ENCODE results near the gene C20orf173.
"Not testable (repeated sequence)": the region's sequence is repeated elsewhere in the genome, so short reads cannot be mapped to it uniquely, and the experiment has no call there.

Gene C20orf173, protein sequence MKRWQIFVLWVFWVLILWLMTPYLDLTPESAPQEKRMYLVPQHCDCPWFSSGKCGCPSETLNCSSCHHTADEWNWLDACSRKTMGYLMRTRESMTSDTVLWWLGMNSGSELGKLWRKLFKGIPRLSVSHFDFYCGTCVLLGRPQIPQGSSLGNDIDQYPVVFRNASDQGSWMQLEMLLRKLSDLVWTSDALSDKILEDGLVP

DNA sequence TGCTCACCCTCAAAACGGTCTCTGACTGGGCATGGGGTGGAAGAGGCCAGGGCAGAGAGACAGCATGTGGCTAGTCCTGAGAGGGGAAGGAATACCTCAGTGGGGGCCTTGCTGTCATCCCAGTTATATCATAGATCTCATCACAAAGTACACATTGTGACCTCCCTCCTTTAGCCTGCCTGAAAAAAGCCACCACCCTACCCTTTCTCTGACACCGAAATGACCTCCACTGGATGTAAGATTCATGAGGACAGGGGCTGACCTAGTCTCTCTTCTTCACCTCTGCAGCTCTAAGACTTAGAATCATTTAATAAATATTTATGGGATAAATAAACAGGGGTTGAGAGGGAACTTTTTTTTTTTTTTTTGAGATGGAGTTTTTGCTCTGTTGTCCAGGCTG lies at the start of gene C20orf173:
Gene C20orf173, minus strand, starts transcription at position 101 of the 400 bp plus-strand sequence. CDS start 279 bp downstream, outside the sequence.
- FAIRE-seq (no peak), DNase-seq (ENCODE audit: insufficient read length, low spot score) (no peak)

DNA sequence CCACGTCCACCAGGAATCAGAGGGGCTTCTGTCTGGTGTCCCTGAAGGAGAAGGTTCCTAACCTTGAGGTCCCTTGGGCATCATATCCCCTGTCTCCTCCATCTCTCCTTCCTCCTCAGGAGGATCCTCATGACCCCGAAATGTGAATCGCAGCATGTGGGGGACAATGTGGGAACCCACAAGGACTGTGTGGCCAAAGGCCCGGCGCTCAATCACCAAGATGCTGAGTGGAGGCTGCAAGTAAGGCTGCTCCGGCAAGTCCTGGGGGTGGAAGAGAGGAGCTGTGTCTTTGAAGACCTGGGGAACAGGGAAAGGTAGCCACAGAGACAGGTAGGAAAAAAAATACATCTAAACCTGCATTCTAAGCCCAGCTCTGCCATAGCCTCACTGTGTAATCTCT lies 49.7 kb upstream of the C20orf173 start:
- DNase-seq (ENCODE audit: insufficient read length, low spot score) (no peak), FAIRE-seq (no peak)

- FAIRE-seq (no peak), DNase-seq (ENCODE audit: insufficient read length, low spot score) (no peak)
Observed at GRCh38 chr20:35578469-35578868, 49.0 kb upstream of the C20orf173 start.

- FAIRE-seq (no peak), DNase-seq (ENCODE audit: insufficient read length, low spot score) (no peak)
Observed at GRCh38 chr20:35576816-35577215, 47.4 kb upstream of the C20orf173 start.

DNA sequence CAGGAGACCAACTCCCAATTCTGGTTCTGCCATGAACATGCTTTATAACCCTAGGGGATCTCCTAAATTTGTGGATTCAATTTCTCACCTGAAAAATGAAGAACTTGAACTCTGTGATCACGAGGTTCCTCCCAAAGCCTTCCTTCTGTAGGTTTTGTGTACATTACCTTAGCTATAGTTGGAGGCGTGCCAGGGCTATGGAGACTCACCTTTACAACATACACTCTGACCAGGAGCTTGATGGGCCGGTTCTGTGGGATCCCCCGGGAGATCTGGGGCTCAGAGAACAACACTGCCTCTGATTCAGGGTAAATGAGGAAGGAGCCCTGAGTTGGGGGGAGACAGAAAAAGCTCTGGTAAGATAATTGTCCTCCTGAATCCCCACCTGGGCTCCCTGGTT lies 46.5 kb upstream of the C20orf173 start:
- DNase-seq (ENCODE audit: insufficient read length, low spot score) (no peak), FAIRE-seq (no peak)

- DNase-seq (ENCODE audit: insufficient read length, low spot score) (no peak), FAIRE-seq (no peak)
Observed at GRCh38 chr20:35572838-35573237, 43.4 kb upstream of the C20orf173 start.

DNA sequence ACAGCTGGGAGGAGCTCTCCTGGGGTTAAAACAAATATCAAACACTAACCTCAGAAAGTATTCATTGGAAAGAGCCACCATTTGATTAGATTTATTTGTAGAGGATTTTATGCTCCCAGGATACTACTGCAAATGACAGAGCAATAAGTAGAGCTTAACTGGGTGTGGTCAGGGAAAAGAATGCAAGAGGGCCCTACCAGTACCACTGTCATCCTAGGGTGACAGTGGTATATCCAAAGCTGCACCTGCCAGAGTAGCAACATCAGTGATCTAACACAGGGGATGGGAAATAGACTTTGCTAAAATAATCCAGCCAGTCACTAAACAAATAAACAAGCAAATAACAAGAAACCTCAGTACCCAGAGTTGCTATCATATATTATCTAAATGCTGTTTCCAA lies 42.1 kb upstream of the C20orf173 start:
- DNase-seq (ENCODE audit: insufficient read length, low spot score) = no peak

DNA sequence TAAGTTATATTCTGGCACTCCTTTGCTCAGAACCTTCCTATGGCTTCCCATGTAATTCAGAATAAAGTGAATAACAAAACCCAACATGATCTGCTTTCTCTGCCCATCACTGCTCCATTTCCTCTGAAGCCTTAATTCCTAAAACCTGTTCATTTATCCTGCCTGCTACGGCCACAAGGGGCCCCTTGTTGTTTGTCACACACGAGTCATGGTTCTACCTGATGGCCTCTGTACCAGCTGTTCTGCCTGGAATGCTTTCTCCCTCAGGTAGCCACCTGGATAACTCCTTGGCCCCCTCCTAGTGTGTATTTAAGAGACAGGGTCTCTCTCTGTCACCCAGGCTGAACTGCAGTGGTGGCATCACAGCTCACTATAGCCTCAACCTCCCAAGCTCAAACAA lies 39.2 kb upstream of the C20orf173 start:
- DNase-seq (ENCODE audit: insufficient read length, low spot score) = no peak
- no peak for FAIRE-seq

More for the DNA sequence above, 42.1 kb upstream of the C20orf173 start:
- no peak for FAIRE-seq

DNA sequence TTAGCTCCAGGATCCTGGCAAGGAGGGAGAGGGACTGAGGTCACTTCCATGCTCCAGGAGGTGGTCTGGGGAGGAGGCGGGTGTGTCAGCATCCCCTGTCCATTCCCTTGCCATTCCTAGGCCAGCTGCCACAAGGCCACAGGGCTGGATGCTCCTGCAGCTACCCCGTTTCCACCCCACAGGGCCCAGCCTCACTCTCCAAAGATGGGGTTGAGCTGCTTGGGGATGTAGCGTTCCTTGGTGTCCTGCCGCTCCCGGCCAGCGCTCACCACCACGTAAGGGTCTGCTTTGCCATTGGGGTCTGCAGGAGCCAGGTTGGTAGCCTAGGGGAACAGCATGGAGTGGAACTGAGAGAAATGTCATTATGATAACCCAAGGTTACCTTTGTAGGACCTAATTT lies 35.5 kb upstream of the C20orf173 start:
- FAIRE-seq = no peak
- no peak for DNase-seq (ENCODE audit: insufficient read length, low spot score)

DNA sequence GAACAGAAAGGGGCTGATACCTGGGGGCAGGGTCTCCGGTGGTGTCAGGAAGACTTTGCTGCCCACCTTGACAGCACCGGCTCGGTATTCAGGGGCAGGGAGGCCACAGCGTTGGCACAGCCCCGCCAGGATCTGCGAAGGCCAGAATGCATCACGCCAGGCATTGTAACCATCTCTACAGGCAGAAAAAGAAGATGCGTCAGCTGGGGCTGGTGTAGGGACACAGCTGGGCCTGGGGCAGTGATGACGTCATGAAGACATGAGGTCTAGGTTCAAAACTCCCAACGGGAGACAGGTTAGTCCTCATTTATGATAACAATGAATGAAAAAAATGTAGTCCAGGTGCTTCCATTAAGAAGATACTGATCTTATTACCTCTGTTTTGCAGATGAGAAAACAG lies 34.4 kb upstream of the C20orf173 start:
- FAIRE-seq = no peak

GRCh38 chr20:35562541-35563110 lies 33.2 kb upstream of the C20orf173 start:
- FAIRE-seq (no peak), DNase-seq (ENCODE audit: insufficient read length, low spot score) (no peak)

More for the DNA sequence above, 34.4 kb upstream of the C20orf173 start:
- no peak for DNase-seq (ENCODE audit: insufficient read length, low spot score)

DNA sequence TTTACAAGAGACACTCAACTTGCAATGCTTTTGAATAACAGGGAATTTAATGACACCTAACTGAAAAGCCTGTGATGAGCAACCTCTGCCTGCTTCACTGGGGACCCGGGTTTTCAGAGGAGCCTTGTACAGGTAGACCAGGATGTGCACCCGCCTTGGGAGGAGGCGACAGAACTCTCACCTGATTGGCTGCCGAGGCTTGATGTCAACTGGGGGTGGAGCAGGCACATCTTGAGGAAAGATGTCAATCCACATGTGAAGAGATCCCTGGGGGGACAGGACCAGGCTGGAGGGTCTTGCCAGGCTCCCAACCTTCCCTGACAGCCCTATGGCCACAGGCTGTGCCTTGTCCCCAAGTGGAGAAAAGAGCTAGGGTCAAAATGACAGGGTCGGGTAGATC lies 32.2 kb upstream of the C20orf173 start:
- FAIRE-seq (no peak), DNase-seq (ENCODE audit: insufficient read length, low spot score) (no peak)

- peak; percentile 71 for DNase-seq (ENCODE audit: insufficient read length, low spot score)
- FAIRE-seq = peak; percentile 89
Observed at GRCh38 chr20:35561268-35561667, 31.8 kb upstream of the C20orf173 start.

DNA sequence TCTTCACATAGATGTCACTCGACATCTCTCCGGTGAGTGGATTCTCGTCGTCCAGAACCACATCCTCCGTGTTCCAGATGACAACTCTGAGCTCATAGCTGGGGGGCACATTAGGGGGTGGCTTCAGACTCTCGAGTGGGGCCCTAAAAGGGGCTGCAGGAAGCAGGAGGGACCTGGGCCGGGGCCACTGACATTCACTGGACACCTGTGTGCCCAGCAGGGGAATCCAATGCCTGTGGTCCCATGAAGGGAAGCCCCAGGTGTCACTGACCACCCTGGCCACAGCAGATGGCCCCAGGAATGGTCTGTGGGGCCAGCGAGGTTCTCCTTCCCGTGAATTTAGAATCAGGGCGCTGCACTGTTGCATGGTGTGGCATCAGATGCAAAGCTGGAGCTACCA lies 31.1 kb upstream of the C20orf173 start:
- no peak for DNase-seq (ENCODE audit: insufficient read length, low spot score)
- FAIRE-seq = no peak

DNA sequence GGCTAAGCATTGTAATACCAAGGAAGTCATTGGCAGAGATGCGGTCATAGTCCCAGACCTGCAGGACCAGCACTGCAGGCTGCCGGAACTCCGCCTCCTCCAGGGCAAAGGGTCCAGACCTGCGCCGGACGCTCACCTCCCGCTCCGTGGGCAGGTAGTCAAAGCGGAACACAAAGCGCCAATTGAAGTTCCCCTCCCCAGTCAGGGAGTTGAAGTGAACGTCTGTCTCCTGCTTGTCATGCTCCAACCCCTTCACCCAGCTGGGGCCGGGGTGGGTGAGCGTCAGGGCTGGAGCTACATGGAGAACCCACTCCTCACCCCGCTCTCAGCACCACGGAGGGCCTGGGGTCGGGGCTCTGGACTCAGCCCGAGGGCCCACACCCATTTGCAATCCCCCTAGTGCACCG lies 30.7 kb upstream of the C20orf173 start:
- no peak for FAIRE-seq
- no peak for DNase-seq (ENCODE audit: insufficient read length, low spot score)

GRCh38 chr20:35559042-35559693 lies 29.7 kb upstream of the C20orf173 start:
- no peak for DNase-seq (ENCODE audit: insufficient read length, low spot score)
- FAIRE-seq = no peak

GRCh38 chr20:35558451-35558850 lies 29.0 kb upstream of the C20orf173 start:
- DNase-seq (ENCODE audit: insufficient read length, low spot score) (no peak), FAIRE-seq (no peak)

DNA sequence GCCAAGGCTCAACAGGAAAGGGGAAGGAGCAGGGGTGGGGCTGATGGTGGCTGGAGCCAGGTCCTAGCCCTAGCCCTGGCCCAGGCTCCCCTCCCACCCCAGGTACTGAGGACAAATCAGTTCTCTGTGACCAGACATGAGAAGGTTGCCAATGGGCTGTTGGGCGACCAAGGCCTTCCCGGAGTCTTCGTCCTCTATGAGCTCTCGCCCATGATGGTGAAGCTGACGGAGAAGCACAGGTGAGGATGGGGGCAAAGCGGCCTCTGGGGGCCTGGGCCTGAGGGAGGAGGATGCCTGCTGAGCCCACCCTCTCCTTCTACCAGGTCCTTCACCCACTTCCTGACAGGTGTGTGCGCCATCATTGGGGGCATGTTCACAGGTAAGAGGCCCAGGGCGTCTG lies 27.4 kb upstream of the C20orf173 start:
- DNase-seq (ENCODE audit: insufficient read length, low spot score) (no peak), FAIRE-seq (no peak)

- no peak for DNase-seq (ENCODE audit: insufficient read length, low spot score)
- FAIRE-seq = no peak
Observed at GRCh38 chr20:35555951-35556645, 26.6 kb upstream of the C20orf173 start.

- not testable (repeated sequence) for FAIRE-seq; DNase-seq (ENCODE audit: insufficient read length, low spot score)
Observed at GRCh38 chr20:35555461-35555860, 26.0 kb upstream of the C20orf173 start.

- DNase-seq (ENCODE audit: insufficient read length, low spot score) = no peak
- no peak for FAIRE-seq
Observed at GRCh38 chr20:35552914-35553313, 23.5 kb upstream of the C20orf173 start.

DNA sequence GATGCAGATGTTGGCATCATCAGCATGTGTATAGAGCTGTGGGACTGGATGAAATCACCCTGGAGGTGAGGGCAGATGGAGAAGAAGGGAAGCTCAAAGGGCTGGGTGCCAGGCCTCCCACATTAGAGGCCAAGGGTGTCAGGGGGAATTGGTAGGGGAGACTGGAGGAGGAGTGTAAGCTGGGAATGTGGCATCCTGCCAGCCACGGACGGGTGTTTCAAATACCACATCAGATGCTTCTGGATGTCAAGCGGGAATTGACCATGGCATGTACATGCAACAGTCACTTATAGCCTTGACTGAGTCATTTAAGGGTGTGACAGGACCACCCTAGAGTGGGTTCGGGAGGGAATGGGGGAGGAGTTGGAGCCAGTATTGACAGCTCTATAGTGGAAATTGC lies 22.1 kb upstream of the C20orf173 start:
- DNase-seq (ENCODE audit: insufficient read length, low spot score) (no peak), FAIRE-seq (no peak)

Data from HTR-8/SVneo (cell line).